ENCODE measurements around the gene SLC10A7.
A peak's percentile ranks its signal among the peaks of the same experiment; 100 is the strongest.

The SLC10A7 gene

DNA sequence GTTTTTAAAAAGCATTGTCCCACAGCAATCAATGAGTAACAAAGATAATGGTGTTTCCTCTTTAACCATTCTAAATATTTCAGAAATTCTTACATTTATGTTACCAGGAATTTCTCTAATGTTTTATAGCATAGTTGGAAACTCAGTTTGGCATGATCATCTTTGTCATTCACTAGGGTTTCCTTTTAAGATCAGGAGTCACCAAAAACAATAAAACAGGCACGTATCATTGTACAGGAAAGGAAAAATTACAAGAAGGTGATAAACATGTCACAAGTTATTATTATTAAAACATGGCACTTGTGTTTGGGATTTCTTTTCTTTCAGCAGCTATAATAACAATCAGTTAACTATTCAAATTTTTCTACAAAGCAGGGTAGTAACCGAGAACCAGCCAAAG is 84.0 kb downstream of the SLC10A7 start:
- no peak for ATAC-seq
- TF ChIP-seq ZNF565 (CRISPR knock-in tag; conservative IDR thresholded peaks at IDR 0.05; ENCODE audit: low read depth), result no peak
- no peak for TF ChIP-seq ARNTL (CRISPR knock-in tag; IDR thresholded peaks at IDR 0.05; ENCODE audit: borderline replicate concordance, low read depth)
- TF ChIP-seq, protein P1, sequence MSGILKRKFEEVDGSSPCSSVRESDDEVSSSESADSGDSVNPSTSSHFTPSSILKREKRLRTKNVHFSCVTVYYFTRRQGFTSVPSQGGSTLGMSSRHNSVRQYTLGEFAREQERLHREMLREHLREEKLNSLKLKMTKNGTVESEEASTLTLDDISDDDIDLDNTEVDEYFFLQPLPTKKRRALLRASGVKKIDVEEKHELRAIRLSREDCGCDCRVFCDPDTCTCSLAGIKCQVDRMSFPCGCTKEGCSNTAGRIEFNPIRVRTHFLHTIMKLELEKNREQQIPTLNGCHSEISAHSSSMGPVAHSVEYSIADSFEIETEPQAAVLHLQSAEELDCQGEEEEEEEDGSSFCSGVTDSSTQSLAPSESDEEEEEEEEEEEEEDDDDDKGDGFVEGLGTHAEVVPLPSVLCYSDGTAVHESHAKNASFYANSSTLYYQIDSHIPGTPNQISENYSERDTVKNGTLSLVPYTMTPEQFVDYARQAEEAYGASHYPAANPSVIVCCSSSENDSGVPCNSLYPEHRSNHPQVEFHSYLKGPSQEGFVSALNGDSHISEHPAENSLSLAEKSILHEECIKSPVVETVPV (CRISPR knock-in tag; IDR thresholded peaks at IDR 0.05), result no peak
- TF ChIP-seq PPARA (CRISPR knock-in tag; IDR thresholded peaks at IDR 0.05; ENCODE audit: borderline replicate concordance), result no peak

DNA sequence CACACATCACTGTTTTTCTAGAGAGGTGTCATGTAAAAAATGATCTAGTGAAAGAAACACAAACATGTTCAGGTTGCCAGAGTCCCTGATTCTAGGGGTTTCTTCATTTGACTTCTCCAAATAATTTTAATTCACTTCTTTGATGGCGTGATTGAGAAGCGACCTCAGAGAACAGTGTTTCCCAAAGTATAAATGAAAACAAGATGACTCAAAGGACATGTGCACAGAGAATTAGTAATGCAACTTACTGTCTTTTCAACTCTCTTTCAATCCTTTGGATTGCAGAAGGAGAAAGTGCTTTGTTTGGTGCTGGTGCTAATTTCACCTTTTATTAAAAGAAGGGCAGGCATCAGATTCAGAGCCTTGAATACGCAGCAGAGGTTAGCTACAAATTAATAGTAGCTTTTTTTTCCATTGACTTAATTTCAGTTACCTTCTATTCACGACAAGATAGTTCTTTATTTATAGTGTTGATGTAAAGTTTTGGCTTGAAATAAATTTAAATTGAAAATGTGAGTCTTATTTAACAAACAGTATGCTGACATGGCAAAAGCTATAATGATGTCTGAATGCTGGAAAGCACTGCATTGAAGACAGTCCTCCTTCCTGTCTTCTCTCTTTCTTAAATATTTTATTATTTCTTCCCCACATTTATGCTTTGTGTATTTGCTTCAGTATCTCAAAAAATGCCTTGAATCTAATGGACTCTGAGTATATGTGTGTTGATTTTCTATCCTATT is 85.1 kb downstream of the SLC10A7 start:
- peak; percentile 64; the same call in 2 of the 3 replicates for ATAC-seq
- no peak for TF ChIP-seq ARNTL (CRISPR knock-in tag; IDR thresholded peaks at IDR 0.05; ENCODE audit: borderline replicate concordance, low read depth)
- no peak for TF ChIP-seq SNAI2 (CRISPR knock-in tag; IDR thresholded peaks at IDR 0.05)
- no peak for TF ChIP-seq BACH2 (CRISPR knock-in tag; IDR thresholded peaks at IDR 0.05; ENCODE audit: borderline replicate concordance)
- no peak for TF ChIP-seq OSR1 (CRISPR knock-in tag; IDR thresholded peaks at IDR 0.05)
- TF ChIP-seq GLIS3 (CRISPR knock-in tag; IDR thresholded peaks at IDR 0.05), result no peak
- no peak for TF ChIP-seq ZFP3 (CRISPR knock-in tag; IDR thresholded peaks at IDR 0.05)
- TF ChIP-seq ZNF565 (CRISPR knock-in tag; conservative IDR thresholded peaks at IDR 0.05; ENCODE audit: low read depth), result no peak
- no peak for TF ChIP-seq ZC3H10 (CRISPR knock-in tag; IDR thresholded peaks at IDR 0.05)

DNA sequence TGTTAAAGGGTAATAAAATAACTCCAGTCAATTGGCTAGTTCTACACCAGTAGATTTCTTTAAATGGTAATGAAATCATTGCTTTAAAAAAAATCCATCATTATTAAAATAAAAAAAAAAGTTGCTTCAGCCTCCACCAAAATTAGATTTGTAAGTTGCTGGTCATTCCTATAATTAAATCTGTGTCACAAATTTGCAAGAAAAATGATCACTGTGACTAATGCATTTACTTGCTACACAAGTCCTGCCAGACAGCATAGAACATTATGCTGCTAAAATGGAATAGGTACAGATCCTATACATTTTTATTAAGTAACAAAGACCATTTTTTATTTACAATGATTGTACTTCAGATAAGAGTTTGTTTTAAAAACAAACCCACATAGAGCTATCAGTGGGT is 85.8 kb downstream of the SLC10A7 start:
- TF ChIP-seq, protein P2, sequence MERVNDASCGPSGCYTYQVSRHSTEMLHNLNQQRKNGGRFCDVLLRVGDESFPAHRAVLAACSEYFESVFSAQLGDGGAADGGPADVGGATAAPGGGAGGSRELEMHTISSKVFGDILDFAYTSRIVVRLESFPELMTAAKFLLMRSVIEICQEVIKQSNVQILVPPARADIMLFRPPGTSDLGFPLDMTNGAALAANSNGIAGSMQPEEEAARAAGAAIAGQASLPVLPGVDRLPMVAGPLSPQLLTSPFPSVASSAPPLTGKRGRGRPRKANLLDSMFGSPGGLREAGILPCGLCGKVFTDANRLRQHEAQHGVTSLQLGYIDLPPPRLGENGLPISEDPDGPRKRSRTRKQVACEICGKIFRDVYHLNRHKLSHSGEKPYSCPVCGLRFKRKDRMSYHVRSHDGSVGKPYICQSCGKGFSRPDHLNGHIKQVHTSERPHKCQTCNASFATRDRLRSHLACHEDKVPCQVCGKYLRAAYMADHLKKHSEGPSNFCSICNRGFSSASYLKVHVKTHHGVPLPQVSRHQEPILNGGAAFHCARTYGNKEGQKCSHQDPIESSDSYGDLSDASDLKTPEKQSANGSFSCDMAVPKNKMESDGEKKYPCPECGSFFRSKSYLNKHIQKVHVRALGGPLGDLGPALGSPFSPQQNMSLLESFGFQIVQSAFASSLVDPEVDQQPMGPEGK (CRISPR knock-in tag; IDR thresholded peaks at IDR 0.05; ENCODE audit: borderline replicate concordance), result peak; percentile 69; the same call in 1 of the 2 replicates
- TF ChIP-seq ISL1 (CRISPR knock-in tag; IDR thresholded peaks at IDR 0.05) (peak; percentile 92), ZNF8 (CRISPR knock-in tag; IDR thresholded peaks at IDR 0.05) (peak; percentile 31; the same call in 1 of the 2 replicates), ZC3H10 (CRISPR knock-in tag; IDR thresholded peaks at IDR 0.05) (peak; percentile 86; the same call in 1 of the 2 replicates), SNAI2 (CRISPR knock-in tag; IDR thresholded peaks at IDR 0.05) (no peak), ZNF70 (CRISPR knock-in tag; IDR thresholded peaks at IDR 0.05) (no peak), ZFP30 (CRISPR knock-in tag; IDR thresholded peaks at IDR 0.05) (peak; percentile 16; the same call in 1 of the 2 replicates), TCF4 (CRISPR knock-in tag; IDR thresholded peaks at IDR 0.05; ENCODE audit: borderline replicate concordance) (peak; percentile 73)
- TF ChIP-seq, protein P3, sequence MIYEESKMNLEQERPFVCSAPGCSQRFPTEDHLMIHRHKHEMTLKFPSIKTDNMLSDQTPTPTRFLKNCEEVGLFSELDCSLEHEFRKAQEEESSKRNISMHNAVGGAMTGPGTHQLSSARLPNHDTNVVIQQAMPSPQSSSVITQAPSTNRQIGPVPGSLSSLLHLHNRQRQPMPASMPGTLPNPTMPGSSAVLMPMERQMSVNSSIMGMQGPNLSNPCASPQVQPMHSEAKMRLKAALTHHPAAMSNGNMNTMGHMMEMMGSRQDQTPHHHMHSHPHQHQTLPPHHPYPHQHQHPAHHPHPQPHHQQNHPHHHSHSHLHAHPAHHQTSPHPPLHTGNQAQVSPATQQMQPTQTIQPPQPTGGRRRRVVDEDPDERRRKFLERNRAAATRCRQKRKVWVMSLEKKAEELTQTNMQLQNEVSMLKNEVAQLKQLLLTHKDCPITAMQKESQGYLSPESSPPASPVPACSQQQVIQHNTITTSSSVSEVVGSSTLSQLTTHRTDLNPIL (CRISPR knock-in tag; IDR thresholded peaks at IDR 0.05; ENCODE audit: low read depth), result 0 out of 2 replicates have a peak, but pooled peaks have one; percentile 48
- peak; percentile 68; the same call in 2 of the 3 replicates for ATAC-seq

DNA sequence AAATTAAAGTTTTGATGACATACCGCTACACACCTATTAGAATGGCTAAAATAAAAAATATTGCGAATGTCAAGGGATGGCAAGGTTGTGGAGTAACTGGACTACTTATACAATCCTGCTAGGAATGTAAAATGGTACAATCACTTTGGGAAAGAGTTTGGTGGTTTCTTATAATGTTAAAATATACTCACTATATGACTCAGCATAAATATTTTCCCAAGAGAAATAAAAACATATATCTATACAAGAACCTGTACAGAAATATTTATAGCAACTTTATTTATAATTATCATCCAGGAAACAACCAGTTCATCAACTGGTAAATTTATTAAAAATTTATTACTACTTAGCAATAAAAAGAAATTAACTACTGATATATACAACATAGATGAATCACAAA is 89.7 kb downstream of the SLC10A7 start:
- ATAC-seq, result no peak
- TF ChIP-seq, protein P1 (CRISPR knock-in tag; IDR thresholded peaks at IDR 0.05), result no peak
- TF ChIP-seq ZFP30 (CRISPR knock-in tag; IDR thresholded peaks at IDR 0.05) (no peak), TOX (CRISPR knock-in tag; IDR thresholded peaks at IDR 0.05; ENCODE audit: borderline replicate concordance) (no peak), ISL1 (CRISPR knock-in tag; IDR thresholded peaks at IDR 0.05) (no peak), ZFP3 (CRISPR knock-in tag; IDR thresholded peaks at IDR 0.05) (no peak)
- TF ChIP-seq, protein P3 (CRISPR knock-in tag; IDR thresholded peaks at IDR 0.05; ENCODE audit: low read depth), result no peak
